Thoracic aorta (tissue), 2 donors: ENCODE results near the gene KRTAP19-3. TPM values are rescaled to one million over a fixed set of nuclear protein-coding genes. Genes with fewer than 3 reads are reported as not detected.
"Not testable (repeated sequence)": the region's sequence is repeated elsewhere in the genome, so short reads cannot be mapped to it uniquely, and the experiment has no call there.

Source experiments
- ATAC-seq: fragments of 150-250 bp; one replicate; pipeline ENCODE4 v1.8.0; 2017; ENCODE audit warnings: low read depth; ENCODE audit not compliant: insufficient number of reproducible peaks, low FRiP score
- DNase-seq: peaks from one replicate; pipeline ENCODE4 v3.0.0-alpha.2; 2020; ENCODE audit warnings: low spot score
- H3K27ac ChIP-seq, 2 donors: fragments of 200-600 bp; sonication (generic); 1 replicate in 1 of 2; 2 replicates in 1 of 2; pipeline ENCODE4 v1.5.1; 2016; ENCODE audit warnings: mild to moderate bottlenecking in 2 of 2, moderate library complexity in 2 of 2
- H3K27me3 ChIP-seq: fragments of 200-600 bp; sonication (generic); replicated peaks from 2 replicates; pipeline ENCODE4 v1.6.0; 2016; ENCODE audit warnings: mild to moderate bottlenecking; ENCODE audit not compliant: insufficient read depth
- H3K36me3 ChIP-seq: fragments of 200-600 bp; sonication (generic); one replicate; pipeline ENCODE4 v1.5.1; 2016
- H3K4me1 ChIP-seq, 2 donors: fragments of 200-600 bp; sonication (generic); 1 replicate in 1 of 2; 2 replicates in 1 of 2; pipeline versions ENCODE4 v1.5.1 to v1.6.0; 2016; ENCODE audit warnings: low read depth in 2 of 2, mild to moderate bottlenecking in 1 of 2; ENCODE audit not compliant: control insufficient read depth in 1 of 2
- H3K4me3 ChIP-seq: fragments of 200-600 bp; sonication (generic); 2 replicates; pipeline ENCODE4 v1.5.1; 2016; ENCODE audit warnings: mild to moderate bottlenecking
- H3K9me3 ChIP-seq: fragments of 200-600 bp; sonication (generic); 2 replicates; pipeline ENCODE4 v1.5.1; 2016
- total RNA-seq, 2 donors: library from RNA; depleted of rRNA; stranded (reverse); fragments of >200 nt; gene quantifications; one replicate each; pipeline versions ENCODE4 v1.1.0 to v1.2.3, GENCODE V29; 2016
- TF ChIP-seq, protein P1 (sequence below): fragments of 200-600 bp; sonication (generic); IDR thresholded peaks from one replicate; pipeline ENCODE4 v1.5.1; 2019; ENCODE audit warnings: antibody characterized with exemption

Gene KRTAP19-3
- total RNA-seq = not detected

DNA sequence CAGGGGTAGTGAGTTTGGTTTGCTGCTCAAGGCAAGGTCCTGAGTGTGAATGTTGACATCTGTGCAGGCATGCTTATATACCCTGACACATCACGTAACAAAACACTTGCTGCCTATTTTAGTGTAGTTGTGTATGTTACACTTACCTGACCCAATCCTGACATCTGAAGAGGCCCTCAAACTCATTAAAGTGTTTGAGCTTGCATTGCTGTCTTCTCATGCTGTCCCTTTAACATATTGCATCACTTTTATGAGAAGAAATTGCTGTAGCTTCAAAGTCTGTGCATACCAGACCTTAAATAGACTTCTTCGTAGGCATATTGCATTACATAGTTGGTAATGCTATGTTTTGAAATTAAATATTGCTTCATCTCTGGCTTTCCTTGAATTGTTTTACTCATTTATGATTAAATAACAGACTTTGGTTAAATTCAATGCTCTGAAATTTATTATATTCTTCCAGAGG, at the start of gene KRTAP19-3:
KRTAP19-3 (minus strand) TSS at position 51 of the 466 bp plus-strand sequence. CDS start 56 bp downstream, outside the sequence.
- DNase-seq (no peak), ATAC-seq (no peak)
- H3K4me3 ChIP-seq = no peak within 1 kb of the TSS
- no peaks in the 10 kb centered on the region for H3K27me3 ChIP-seq
- no peaks in the 10 kb centered on the region for H3K4me1 ChIP-seq
- H3K36me3 ChIP-seq = no peaks in the 10 kb centered on the region
- TF ChIP-seq, protein P1, sequence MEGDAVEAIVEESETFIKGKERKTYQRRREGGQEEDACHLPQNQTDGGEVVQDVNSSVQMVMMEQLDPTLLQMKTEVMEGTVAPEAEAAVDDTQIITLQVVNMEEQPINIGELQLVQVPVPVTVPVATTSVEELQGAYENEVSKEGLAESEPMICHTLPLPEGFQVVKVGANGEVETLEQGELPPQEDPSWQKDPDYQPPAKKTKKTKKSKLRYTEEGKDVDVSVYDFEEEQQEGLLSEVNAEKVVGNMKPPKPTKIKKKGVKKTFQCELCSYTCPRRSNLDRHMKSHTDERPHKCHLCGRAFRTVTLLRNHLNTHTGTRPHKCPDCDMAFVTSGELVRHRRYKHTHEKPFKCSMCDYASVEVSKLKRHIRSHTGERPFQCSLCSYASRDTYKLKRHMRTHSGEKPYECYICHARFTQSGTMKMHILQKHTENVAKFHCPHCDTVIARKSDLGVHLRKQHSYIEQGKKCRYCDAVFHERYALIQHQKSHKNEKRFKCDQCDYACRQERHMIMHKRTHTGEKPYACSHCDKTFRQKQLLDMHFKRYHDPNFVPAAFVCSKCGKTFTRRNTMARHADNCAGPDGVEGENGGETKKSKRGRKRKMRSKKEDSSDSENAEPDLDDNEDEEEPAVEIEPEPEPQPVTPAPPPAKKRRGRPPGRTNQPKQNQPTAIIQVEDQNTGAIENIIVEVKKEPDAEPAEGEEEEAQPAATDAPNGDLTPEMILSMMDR = no peak
- H3K9me3 ChIP-seq = no peaks in the 10 kb centered on the region
- H3K27ac ChIP-seq = no peak within 1 kb of the TSS

DNA sequence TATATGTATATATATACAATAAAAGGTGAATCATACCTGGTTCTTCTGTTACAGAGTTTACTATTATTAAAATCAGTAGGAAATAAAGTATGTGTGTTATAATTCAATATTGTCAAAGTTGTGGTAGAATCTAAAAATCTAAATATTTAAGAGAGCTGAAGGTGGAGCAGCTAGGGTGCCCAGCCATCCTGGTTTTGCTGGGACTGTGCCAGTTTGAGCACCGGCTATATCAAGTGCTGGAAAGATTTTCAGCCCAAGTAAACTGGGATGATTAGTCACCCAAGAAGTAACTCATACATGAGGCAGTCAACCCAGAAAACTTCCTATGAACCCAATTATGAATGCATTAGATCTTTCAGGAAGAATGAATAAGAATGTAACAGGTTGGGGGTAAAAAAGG, 27.1 kb upstream of the KRTAP19-3 start:
- DNase-seq = no peak
- TF ChIP-seq, protein P1 = no peak
- no peaks in the 10 kb centered on the region for H3K4me1 ChIP-seq

DNA sequence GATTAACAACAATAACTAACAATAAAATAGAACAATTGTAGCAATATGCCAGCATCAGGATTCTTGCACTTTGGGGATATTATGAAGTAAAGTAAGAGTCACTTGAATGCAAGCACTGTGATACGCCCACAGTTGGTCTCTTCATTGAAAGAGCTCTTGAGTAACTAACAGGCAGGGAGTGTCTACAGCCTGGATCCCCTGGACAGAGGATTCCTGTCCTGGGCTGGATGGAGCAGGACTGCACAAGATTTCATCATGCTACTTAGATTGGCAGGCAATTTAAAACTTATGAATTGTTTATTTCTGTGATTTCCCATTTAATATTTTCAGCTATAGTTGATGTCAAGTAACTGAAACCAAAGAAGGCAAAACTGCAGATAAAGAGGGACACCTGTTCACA, 23.9 kb upstream of the KRTAP19-3 start:
- Histone ChIP-seq H3K9me3 (no peaks in the 10 kb centered on the region), H3K36me3 (no peaks in the 10 kb centered on the region), H3K4me3 (no peak overlapping the region), H3K27ac (no peak overlapping the region), H3K4me1 (no peaks in the 10 kb centered on the region), H3K27me3 (no peaks in the 10 kb centered on the region)
- DNase-seq (no peak), ATAC-seq (no peak)
- TF ChIP-seq, protein P1 = no peak

More for the DNA sequence above, 27.1 kb upstream of the KRTAP19-3 start:
- Histone ChIP-seq H3K4me3 (no peak overlapping the region), H3K9me3 (no peaks in the 10 kb centered on the region), H3K27ac (no peak overlapping the region), H3K36me3 (no peaks in the 10 kb centered on the region), H3K27me3 (no peaks in the 10 kb centered on the region)
- no peak for ATAC-seq

DNA sequence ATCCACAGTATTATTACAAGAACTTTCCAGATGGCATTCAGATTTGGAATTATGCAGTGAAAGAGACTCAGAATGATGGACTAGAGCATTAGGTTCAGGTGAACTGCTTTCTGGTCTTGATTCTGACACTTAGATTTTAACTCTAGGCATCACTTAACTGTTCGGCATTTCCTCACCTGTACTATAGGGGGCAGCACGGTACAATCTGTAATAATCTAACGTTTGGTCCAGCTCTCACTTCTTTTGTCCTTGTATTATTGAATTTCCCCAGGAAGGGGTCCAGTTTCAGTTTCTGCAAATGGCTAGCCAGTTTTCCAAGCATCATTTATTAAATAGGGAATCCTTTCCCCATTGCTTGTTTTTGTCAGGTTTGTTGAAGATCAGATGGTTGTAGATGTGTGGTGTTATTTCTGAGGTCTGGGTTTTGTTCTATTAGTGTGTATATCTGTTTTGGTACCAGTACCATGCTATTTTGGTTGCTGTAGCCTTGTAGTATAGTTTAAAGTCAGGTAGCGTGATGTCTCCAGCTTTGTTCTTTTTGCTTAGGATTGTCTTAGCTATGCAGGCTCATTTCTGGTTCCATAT, 13.9 kb upstream of the KRTAP19-3 start:
- not testable (repeated sequence) for H3K36me3 ChIP-seq, ATAC-seq, DNase-seq

DNA sequence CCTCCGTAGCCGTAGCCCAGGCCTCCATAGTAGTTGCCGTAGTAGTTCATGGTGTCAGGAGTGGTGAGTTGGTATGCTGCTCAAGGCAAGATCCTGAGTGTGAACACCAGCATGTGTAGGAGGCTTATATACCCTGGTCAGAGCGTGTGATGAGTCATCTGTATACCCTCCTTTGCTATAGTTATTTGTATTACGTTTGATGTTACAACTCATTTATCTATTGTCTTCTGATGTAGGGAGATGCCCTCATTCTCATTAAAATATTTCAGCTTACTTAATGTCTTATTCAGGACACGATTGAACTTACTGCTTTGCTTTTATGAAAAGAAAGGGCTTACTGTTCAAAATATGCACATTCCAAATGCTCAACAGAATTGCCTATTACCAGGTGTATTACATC, 10.2 kb upstream of the KRTAP19-3 start, which contains the start of gene KRTAP19-5:
KRTAP19-5 (minus strand) TSS at position 101 of the 400 bp plus-strand sequence; CDS start at position 50, 51 bp downstream.
- ATAC-seq (no peak), DNase-seq (no peak)
- Histone ChIP-seq H3K9me3 (no peaks in the 10 kb centered on the region), H3K4me1 (no peaks in the 10 kb centered on the region), H3K4me3 (no peak within 1 kb of the TSS), H3K27ac (no peak within 1 kb of the TSS), H3K27me3 (no peaks in the 10 kb centered on the region), H3K36me3 (no peaks in the 10 kb centered on the region)
- TF ChIP-seq, protein P1 = no peak

More for the DNA sequence above, 13.9 kb upstream of the KRTAP19-3 start:
- not testable (repeated sequence) for H3K9me3 ChIP-seq, H3K4me3 ChIP-seq, H3K4me1 ChIP-seq, H3K27ac ChIP-seq, H3K27me3 ChIP-seq

DNA sequence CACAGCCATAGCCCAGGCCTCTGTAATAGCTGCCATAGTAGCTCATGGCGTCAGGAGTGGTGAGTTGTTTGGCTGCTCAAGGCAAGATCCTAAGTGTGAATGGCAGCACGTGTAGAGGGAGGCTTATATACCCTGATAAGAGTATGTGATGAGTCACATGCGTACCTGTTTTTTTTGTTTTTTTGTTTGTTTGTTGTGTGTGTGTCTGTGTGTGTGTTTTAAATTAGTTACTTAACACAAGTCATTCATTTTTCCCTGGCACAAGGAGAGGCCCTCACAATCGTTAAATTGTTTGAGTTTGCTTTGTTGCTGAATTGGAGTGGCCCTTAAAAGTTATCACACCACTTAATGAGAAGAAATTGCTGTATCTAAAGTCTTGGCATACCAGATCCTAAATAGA, 5.3 kb upstream of the KRTAP19-3 start, which contains the start of gene KRTAP19-4:
KRTAP19-4 (minus strand) TSS at position 101 of the 400 bp plus-strand sequence; CDS start at position 46, 55 bp downstream.
- H3K4me3 ChIP-seq = no peak within 1 kb of the TSS
- no peaks in the 10 kb centered on the region for H3K36me3 ChIP-seq
- H3K27me3 ChIP-seq = no peaks in the 10 kb centered on the region
- H3K27ac ChIP-seq = no peak within 1 kb of the TSS
- no peak for DNase-seq
- no peaks in the 10 kb centered on the region for H3K4me1 ChIP-seq
- TF ChIP-seq, protein P1 = no peak
- ATAC-seq = no peak
- H3K9me3 ChIP-seq = no peaks in the 10 kb centered on the region
